Panc1 (cell line): ENCODE measurements around the gene EYA2. TPM values are rescaled to one million over a fixed set of nuclear protein-coding genes. Genes with fewer than 3 reads are reported as not detected.

Experiments used
- ATAC-seq: fragments of 200-7000 bp; cut with Tn5 transposase; 2 replicates; pipeline ENCODE4 v1.9.1; 2020; ENCODE audit warnings: mild to moderate bottlenecking, moderate library complexity
- BruUV-seq: library from RNA; stranded (reverse); fragments of 400-500 nt; replicated peaks from 2 replicates; lab custom pipeline; 2021; lab: Mats Ljungman, UMichigan
- CTCF ChIA-PET: fragments of 300-600 bp; sonication (Branson Sonifier 250); formaldehyde crosslinking; loops from one replicate; lab custom pipeline; 2022; ENCODE audit warnings: antibody characterized with exemption; lab: Charles Lee
- POLR2A ChIA-PET: fragments of 300-600 bp; sonication (Branson Sonifier 250); formaldehyde crosslinking; loops from one replicate; lab custom pipeline; 2022; ENCODE audit warnings: antibody characterized with exemption; lab: Charles Lee
- DNase-seq: peaks from one replicate; pipeline ENCODE4 v3.0.0-alpha.2; 2010; ENCODE audit warnings: low read depth, low spot score
- H3K27ac ChIP-seq: 2 replicates; pipeline ENCODE4 v1.5.1; 2011; ENCODE audit warnings: mild to moderate bottlenecking, low read length, inconsistent platforms
- H3K27me3 ChIP-seq: fragments of 200-500 bp; sonication (Bioruptor generic); 2 replicates; pipeline ENCODE4 v1.6.0; 2014; ENCODE audit warnings: low read length, inconsistent platforms; ENCODE audit not compliant: control insufficient read depth, insufficient read depth
- H3K36me3 ChIP-seq: fragments of 200-500 bp; sonication (Bioruptor generic); 2 replicates; pipeline ENCODE4 v1.5.1; 2014; ENCODE audit warnings: inconsistent platforms, mild to moderate bottlenecking, low read length, moderate library complexity; ENCODE audit not compliant: control insufficient read depth, insufficient read depth
- H3K4me1 ChIP-seq: 2 replicates; pipeline ENCODE4 v1.5.1; 2011; ENCODE audit warnings: inconsistent platforms, mild to moderate bottlenecking, low read length, moderate library complexity; ENCODE audit not compliant: control insufficient read depth, insufficient read depth
- H3K4me3 ChIP-seq, 2 experiments: 2 replicates each; pipeline ENCODE4 v1.5.1; 2011 to 2012; ENCODE audit warnings: low read depth in 2 of 2, low read length in 2 of 2, mild to moderate bottlenecking in 2 of 2, inconsistent platforms in 1 of 2, moderate library complexity in 1 of 2
- H3K9me3 ChIP-seq: fragments of 200-500 bp; sonication (Bioruptor generic); 2 replicates; pipeline ENCODE4 v1.5.1; 2014; ENCODE audit warnings: low read depth, mild to moderate bottlenecking, inconsistent platforms, low read length, moderate library complexity; ENCODE audit not compliant: control insufficient read depth, insufficient read depth
- POLR2AphosphoS5 ChIP-seq: IDR thresholded peaks from 2 replicates; pipeline ENCODE4 v1.6.1; 2012; ENCODE audit warnings: mild to moderate bottlenecking, low read depth, low read length, moderate library complexity
- SIN3A ChIP-seq: IDR thresholded peaks from 2 replicates; pipeline ENCODE4 v1.6.1; 2012; ENCODE audit warnings: low read depth, mild to moderate bottlenecking, low read length, moderate library complexity, borderline replicate concordance; ENCODE audit not compliant: insufficient read depth
- TCF7L2 ChIP-seq: IDR thresholded peaks from 2 replicates; pipeline ENCODE4 v1.6.1; 2011; ENCODE audit warnings: mild to moderate bottlenecking, low read depth, low read length, inconsistent platforms
- in situ Hi-C: cut with HindIII; loops from 2 replicates; pipeline ENCODE4 v1.10.0; 2016; ENCODE audit warnings: low sequenced_read_pairs, low pct_unique_long_range_greater_than_20kb
- intact Hi-C: fragments of 100-400 bp; cut with micrococcal nuclease; formaldehyde crosslinking; loops from one replicate; pipeline ENCODE4 v1.10.0; 2022; ENCODE audit not compliant: unreplicated experiment
- total RNA-seq: library from RNA; stranded (reverse); gene quantifications from one replicate; pipeline ENCODE4 v1.2.1, GENCODE V29; 2021; ENCODE audit not compliant: unreplicated experiment
- TF ChIP-seq, protein P1 (sequence below), 2 experiments: IDR thresholded peaks; 2 replicates each; pipeline ENCODE4 v1.6.1; 2011 to 2012; ENCODE audit warnings: low read depth in 2 of 2, control low read depth in 1 of 2, low read length in 1 of 2, mild to moderate bottlenecking in 1 of 2, moderate library complexity in 1 of 2; ENCODE audit not compliant: insufficient read depth in 1 of 2
- TF ChIP-seq, protein P2 (sequence below): fragments of 450-650 bp; IDR thresholded peaks from 2 replicates; pipeline ENCODE4 v1.5.1; 2017; ENCODE audit warnings: mild to moderate bottlenecking

EYA2 gene
- total RNA-seq, 1 experiment from 2014 or later, result 1.9 TPM

DNA sequence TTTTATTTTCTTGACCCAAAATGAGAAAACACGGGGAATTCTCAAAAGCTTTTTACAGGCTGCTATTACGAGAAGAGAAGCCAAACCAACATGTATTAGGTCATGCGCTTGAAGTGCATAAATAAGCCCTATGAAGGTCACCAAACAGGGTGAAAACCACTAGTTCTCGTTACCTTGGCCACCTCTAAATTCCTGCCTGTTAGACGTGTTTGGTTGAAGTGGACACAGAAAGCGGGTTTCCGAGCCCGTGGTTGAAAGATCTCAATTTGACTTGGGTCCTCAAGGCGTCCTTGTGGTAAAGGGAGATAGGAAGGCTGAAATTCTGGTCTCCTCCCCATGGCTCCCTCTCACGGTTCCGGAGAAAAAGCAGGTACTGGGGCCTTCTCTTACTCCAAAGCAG, 6.2 kb downstream of the EYA2 start:
- DNase-seq, result no peak
- H3K36me3 ChIP-seq, result no peaks in the 10 kb centered on the region
- no peak overlapping the region for H3K27ac ChIP-seq
- no peaks in the 10 kb centered on the region for H3K9me3 ChIP-seq
- in situ Hi-C loops (no loop called here), intact Hi-C loops (no loop called here)
- no peak for TF ChIP-seq TCF7L2
- TF ChIP-seq, protein P1, sequence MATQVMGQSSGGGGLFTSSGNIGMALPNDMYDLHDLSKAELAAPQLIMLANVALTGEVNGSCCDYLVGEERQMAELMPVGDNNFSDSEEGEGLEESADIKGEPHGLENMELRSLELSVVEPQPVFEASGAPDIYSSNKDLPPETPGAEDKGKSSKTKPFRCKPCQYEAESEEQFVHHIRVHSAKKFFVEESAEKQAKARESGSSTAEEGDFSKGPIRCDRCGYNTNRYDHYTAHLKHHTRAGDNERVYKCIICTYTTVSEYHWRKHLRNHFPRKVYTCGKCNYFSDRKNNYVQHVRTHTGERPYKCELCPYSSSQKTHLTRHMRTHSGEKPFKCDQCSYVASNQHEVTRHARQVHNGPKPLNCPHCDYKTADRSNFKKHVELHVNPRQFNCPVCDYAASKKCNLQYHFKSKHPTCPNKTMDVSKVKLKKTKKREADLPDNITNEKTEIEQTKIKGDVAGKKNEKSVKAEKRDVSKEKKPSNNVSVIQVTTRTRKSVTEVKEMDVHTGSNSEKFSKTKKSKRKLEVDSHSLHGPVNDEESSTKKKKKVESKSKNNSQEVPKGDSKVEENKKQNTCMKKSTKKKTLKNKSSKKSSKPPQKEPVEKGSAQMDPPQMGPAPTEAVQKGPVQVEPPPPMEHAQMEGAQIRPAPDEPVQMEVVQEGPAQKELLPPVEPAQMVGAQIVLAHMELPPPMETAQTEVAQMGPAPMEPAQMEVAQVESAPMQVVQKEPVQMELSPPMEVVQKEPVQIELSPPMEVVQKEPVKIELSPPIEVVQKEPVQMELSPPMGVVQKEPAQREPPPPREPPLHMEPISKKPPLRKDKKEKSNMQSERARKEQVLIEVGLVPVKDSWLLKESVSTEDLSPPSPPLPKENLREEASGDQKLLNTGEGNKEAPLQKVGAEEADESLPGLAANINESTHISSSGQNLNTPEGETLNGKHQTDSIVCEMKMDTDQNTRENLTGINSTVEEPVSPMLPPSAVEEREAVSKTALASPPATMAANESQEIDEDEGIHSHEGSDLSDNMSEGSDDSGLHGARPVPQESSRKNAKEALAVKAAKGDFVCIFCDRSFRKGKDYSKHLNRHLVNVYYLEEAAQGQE (IDR thresholded peaks at IDR 0.05; ENCODE audit: insufficient read depth in 1 of 2, low read depth in 2 of 2, low read length in 1 of 2), result no peak
- no peak for TF ChIP-seq SIN3A
- no peak for TF ChIP-seq POLR2AphosphoS5
- TF ChIP-seq, protein P2, sequence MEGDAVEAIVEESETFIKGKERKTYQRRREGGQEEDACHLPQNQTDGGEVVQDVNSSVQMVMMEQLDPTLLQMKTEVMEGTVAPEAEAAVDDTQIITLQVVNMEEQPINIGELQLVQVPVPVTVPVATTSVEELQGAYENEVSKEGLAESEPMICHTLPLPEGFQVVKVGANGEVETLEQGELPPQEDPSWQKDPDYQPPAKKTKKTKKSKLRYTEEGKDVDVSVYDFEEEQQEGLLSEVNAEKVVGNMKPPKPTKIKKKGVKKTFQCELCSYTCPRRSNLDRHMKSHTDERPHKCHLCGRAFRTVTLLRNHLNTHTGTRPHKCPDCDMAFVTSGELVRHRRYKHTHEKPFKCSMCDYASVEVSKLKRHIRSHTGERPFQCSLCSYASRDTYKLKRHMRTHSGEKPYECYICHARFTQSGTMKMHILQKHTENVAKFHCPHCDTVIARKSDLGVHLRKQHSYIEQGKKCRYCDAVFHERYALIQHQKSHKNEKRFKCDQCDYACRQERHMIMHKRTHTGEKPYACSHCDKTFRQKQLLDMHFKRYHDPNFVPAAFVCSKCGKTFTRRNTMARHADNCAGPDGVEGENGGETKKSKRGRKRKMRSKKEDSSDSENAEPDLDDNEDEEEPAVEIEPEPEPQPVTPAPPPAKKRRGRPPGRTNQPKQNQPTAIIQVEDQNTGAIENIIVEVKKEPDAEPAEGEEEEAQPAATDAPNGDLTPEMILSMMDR, result no peak
- no peaks in the 10 kb centered on the region for H3K4me1 ChIP-seq
- BruUV-seq, result no TSS peak
- CTCF ChIA-PET, result interaction anchor here (0.6 kb wide), 1 partner anchor 443 kb away, joined by 3 read pairs; no protein-coding TSS in a partner anchor
- POLR2A ChIA-PET, result no interaction called here
- no peak for ATAC-seq
- H3K27me3 ChIP-seq, result peaks cover 21% of the 10 kb centered on the region
- no peak overlapping the region for H3K4me3 ChIP-seq

DNA sequence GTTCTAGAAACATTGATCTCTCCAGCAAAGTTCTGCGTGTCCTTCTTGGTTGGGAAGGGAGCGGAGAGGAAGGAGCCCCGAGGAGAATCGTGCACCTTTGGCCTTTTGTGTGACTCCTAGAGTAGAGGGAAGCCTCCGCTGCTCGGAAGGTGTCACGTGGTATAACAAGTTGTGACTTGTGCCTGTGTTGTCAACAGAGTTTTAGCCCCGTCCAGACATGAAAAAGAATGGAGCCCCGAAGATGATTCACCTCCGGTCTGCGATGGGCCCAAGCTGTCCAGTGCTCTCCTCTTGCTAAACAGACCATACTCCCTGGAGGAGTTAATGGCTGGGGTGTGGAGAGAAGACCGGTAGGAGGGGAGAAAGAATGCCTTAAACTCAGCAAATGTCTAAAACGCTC, 7.0 kb downstream of the EYA2 start:
- CTCF ChIA-PET, result no interaction called here
- no peak for ATAC-seq
- no peak for DNase-seq
- H3K4me3 ChIP-seq, result no peak overlapping the region
- peaks cover 13% of the 10 kb centered on the region for H3K27me3 ChIP-seq
- intact Hi-C loops, result no loop called here
- no peaks in the 10 kb centered on the region for H3K36me3 ChIP-seq
- H3K4me1 ChIP-seq, result no peaks in the 10 kb centered on the region
- no TSS peak for BruUV-seq
- H3K27ac ChIP-seq, result no peak overlapping the region
- H3K9me3 ChIP-seq, result no peaks in the 10 kb centered on the region
- TF ChIP-seq, protein P2, result no peak
- TF ChIP-seq SIN3A, result no peak
- TF ChIP-seq, protein P1 (IDR thresholded peaks at IDR 0.05; ENCODE audit: insufficient read depth in 1 of 2, low read depth in 2 of 2, low read length in 1 of 2), result no peak
- no peak for TF ChIP-seq POLR2AphosphoS5
- in situ Hi-C loops, result no loop called here
- POLR2A ChIA-PET, result no interaction called here
